ENCODE measurements around the gene SGPP1.

SGPP1 gene

GRCh38 chr14:63673255-63673654 is 54.6 kb downstream of the SGPP1 start:
- no peak for DNase-seq
- intact Hi-C loops (cut with DNase I; ENCODE audit: low total_unique reads), result no loop called here
- Histone ChIP-seq H3K27ac (no peak overlapping the region), H3K4me3 (no peak overlapping the region), H3K9me3 (no peaks in the 10 kb centered on the region), H3K27me3 (no peaks in the 10 kb centered on the region), H3K36me3 (peaks cover 0 to 6% (median 6%) of the 10 kb centered on the region in 3 donors), H3K4me1 (no peaks in the 10 kb centered on the region)
- no peak for TF ChIP-seq CTCF (IDR thresholded peaks at IDR 0.05)

- no peak for DNase-seq
- H3K27me3 ChIP-seq, result no peaks in the 10 kb centered on the region
- H3K4me1 ChIP-seq, result no peaks in the 10 kb centered on the region
- no peak overlapping the region for H3K27ac ChIP-seq
- H3K9me3 ChIP-seq, result no peaks in the 10 kb centered on the region
- TF ChIP-seq CTCF (IDR thresholded peaks at IDR 0.05), result no peak
- intact Hi-C loops (cut with DNase I; ENCODE audit: low total_unique reads), result no loop called here
- H3K36me3 ChIP-seq, result peaks cover 0 to 6% (median 6%) of the 10 kb centered on the region in 3 donors
- H3K4me3 ChIP-seq, result no peak overlapping the region
Observed at GRCh38 chr14:63672417-63673180, 55.3 kb downstream of the SGPP1 start.

- peaks cover 0 to 6% (median 3%) of the 10 kb centered on the region in 3 donors for H3K36me3 ChIP-seq
- no peaks in the 10 kb centered on the region for H3K27me3 ChIP-seq
- no peaks in the 10 kb centered on the region for H3K4me1 ChIP-seq
- H3K27ac ChIP-seq, result no peak overlapping the region
- no peak for DNase-seq
- no peaks in the 10 kb centered on the region for H3K9me3 ChIP-seq
- no peak overlapping the region for H3K4me3 ChIP-seq
- no peak for TF ChIP-seq CTCF (IDR thresholded peaks at IDR 0.05)
- intact Hi-C loops (cut with DNase I; ENCODE audit: low total_unique reads), result no loop called here
Observed at GRCh38 chr14:63671987-63672386, 55.9 kb downstream of the SGPP1 start.

GRCh38 chr14:63670692-63671091 is 57.2 kb downstream of the SGPP1 start:
- Histone ChIP-seq H3K4me3 (no peak overlapping the region), H3K9me3 (no peaks in the 10 kb centered on the region), H3K36me3 (no peaks in the 10 kb centered on the region), H3K4me1 (no peaks in the 10 kb centered on the region), H3K27ac (no peak overlapping the region), H3K27me3 (no peaks in the 10 kb centered on the region)
- no peak for DNase-seq
- intact Hi-C loops (cut with DNase I; ENCODE audit: low total_unique reads), result no loop called here
- TF ChIP-seq CTCF (IDR thresholded peaks at IDR 0.05), result no peak

GRCh38 chr14:63666335-63666734 is 61.5 kb downstream of the SGPP1 start:
- no peak for DNase-seq
- Histone ChIP-seq H3K27me3 (no peaks in the 10 kb centered on the region), H3K4me3 (no peak overlapping the region), H3K9me3 (no peaks in the 10 kb centered on the region), H3K27ac (no peak overlapping the region), H3K4me1 (no peaks in the 10 kb centered on the region), H3K36me3 (no peaks in the 10 kb centered on the region)
- intact Hi-C loops (cut with DNase I; ENCODE audit: low total_unique reads), result no loop called here
- TF ChIP-seq CTCF (IDR thresholded peaks at IDR 0.05), result no peak
